Ishikawa (cell line): ENCODE data around the gene LRPAP1.

Experiments used
- CEBPB ChIP-seq: IDR thresholded peaks from 2 replicates; pipeline ENCODE4 v1.6.1; 2012
- CREB1 ChIP-seq: IDR thresholded peaks from 2 replicates; pipeline ENCODE4 v1.6.1; 2012; ENCODE audit warnings: low read depth
- EGR1 ChIP-seq: IDR thresholded peaks from 2 replicates; pipeline ENCODE4 v1.6.1; 2012
- EP300 ChIP-seq: IDR thresholded peaks from 2 replicates; pipeline ENCODE4 v1.6.1; 2012; ENCODE audit warnings: borderline replicate concordance
- FOXM1 ChIP-seq: IDR thresholded peaks from 2 replicates; pipeline ENCODE4 v1.6.1; 2012; ENCODE audit warnings: low read depth, borderline replicate concordance
- NFIC ChIP-seq: IDR thresholded peaks from 2 replicates; pipeline ENCODE4 v1.6.1; 2012
- RAD21 ChIP-seq: IDR thresholded peaks from 2 replicates; pipeline ENCODE4 v1.6.1; 2012; ENCODE audit warnings: low read depth
- TAF1 ChIP-seq: IDR thresholded peaks from 2 replicates; pipeline ENCODE4 v1.6.1; 2012; ENCODE audit warnings: low read depth, mild to moderate bottlenecking
- TCF12 ChIP-seq: IDR thresholded peaks from 2 replicates; pipeline ENCODE4 v1.6.1; 2012; ENCODE audit warnings: low read depth
- TEAD4 ChIP-seq: IDR thresholded peaks from 2 replicates; pipeline ENCODE4 v1.6.1; 2012
- USF1 ChIP-seq: IDR thresholded peaks from 2 replicates; pipeline ENCODE4 v1.6.1; 2012
- YY1 ChIP-seq: IDR thresholded peaks from 2 replicates; pipeline ENCODE4 v1.6.1; 2012; ENCODE audit warnings: low read depth
- ZBTB7A ChIP-seq: IDR thresholded peaks from 2 replicates; pipeline ENCODE4 v1.6.1; 2012; ENCODE audit warnings: low read depth
- TF ChIP-seq, protein P1 (sequence below): IDR thresholded peaks from 2 replicates; pipeline ENCODE4 v1.6.1; 2012; ENCODE audit warnings: low read depth, mild to moderate bottlenecking
- TF ChIP-seq, protein P2 (sequence below): IDR thresholded peaks from 2 replicates; pipeline ENCODE4 v1.6.1; 2012

The LRPAP1 gene

GRCh38 chr4:3473996-3474765, 58.0 kb downstream of the LRPAP1 start:
- TF ChIP-seq YY1, result no peak
- TF ChIP-seq EP300, result no peak
- no peak for TF ChIP-seq FOXM1
- TF ChIP-seq EGR1, result no peak
- TF ChIP-seq NFIC, result peak; percentile 50; the same call in 1 of the 2 replicates
- TF ChIP-seq, protein P1, sequence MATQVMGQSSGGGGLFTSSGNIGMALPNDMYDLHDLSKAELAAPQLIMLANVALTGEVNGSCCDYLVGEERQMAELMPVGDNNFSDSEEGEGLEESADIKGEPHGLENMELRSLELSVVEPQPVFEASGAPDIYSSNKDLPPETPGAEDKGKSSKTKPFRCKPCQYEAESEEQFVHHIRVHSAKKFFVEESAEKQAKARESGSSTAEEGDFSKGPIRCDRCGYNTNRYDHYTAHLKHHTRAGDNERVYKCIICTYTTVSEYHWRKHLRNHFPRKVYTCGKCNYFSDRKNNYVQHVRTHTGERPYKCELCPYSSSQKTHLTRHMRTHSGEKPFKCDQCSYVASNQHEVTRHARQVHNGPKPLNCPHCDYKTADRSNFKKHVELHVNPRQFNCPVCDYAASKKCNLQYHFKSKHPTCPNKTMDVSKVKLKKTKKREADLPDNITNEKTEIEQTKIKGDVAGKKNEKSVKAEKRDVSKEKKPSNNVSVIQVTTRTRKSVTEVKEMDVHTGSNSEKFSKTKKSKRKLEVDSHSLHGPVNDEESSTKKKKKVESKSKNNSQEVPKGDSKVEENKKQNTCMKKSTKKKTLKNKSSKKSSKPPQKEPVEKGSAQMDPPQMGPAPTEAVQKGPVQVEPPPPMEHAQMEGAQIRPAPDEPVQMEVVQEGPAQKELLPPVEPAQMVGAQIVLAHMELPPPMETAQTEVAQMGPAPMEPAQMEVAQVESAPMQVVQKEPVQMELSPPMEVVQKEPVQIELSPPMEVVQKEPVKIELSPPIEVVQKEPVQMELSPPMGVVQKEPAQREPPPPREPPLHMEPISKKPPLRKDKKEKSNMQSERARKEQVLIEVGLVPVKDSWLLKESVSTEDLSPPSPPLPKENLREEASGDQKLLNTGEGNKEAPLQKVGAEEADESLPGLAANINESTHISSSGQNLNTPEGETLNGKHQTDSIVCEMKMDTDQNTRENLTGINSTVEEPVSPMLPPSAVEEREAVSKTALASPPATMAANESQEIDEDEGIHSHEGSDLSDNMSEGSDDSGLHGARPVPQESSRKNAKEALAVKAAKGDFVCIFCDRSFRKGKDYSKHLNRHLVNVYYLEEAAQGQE, result no peak
- TF ChIP-seq CREB1, result no peak

DNA sequence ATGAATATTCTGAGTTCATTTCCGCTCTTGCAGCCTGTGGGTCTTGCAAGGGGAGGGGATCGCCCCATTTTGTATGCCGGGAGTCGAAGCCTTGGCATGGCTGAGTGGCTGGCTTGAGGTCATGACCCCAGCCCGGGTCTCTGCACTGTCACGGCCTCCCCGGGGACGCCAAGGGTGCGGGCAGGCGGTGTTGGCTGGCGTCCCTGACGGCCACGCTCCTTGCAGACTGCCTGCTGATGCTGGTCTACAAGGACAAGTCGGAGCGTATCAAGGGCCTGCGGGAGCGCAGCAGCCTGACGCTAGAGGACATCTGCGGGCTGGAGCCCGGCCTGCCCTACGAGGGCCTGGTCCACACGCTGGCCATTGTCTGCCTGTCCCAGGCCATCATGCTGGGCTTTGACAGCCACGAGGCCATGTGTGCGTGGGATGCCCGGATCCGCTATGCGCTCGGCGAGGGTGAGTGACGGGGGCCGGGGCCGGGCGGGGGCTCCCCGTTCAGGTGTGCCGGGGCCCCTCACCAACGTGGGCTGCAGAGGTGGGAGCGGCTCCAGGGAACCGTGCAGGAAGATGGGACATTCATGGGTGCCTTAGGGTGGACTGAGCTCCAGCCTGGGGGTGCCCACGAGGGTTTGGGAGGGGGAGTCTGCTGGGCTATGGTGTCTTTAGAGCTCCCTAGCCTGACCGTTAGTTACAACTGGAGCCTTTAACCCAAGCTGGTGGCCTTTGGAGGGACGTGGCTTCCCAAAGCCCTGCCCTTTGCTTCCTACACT, 58.9 kb downstream of the LRPAP1 start:
- TF ChIP-seq NFIC (no peak), RAD21 (no peak), TCF12 (no peak), YY1 (no peak), ZBTB7A (no peak), FOXM1 (no peak), CEBPB (no peak), CREB1 (no peak), TAF1 (no peak), EGR1 (no peak), USF1 (no peak), EP300 (no peak), TEAD4 (no peak)
- TF ChIP-seq, protein P1, result no peak
- TF ChIP-seq, protein P2, sequence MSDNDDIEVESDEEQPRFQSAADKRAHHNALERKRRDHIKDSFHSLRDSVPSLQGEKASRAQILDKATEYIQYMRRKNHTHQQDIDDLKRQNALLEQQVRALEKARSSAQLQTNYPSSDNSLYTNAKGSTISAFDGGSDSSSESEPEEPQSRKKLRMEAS, result no peak

GRCh38 chr4:3472411-3473141, 59.6 kb downstream of the LRPAP1 start:
- TF ChIP-seq TAF1 (no peak), TCF12 (no peak)

DNA sequence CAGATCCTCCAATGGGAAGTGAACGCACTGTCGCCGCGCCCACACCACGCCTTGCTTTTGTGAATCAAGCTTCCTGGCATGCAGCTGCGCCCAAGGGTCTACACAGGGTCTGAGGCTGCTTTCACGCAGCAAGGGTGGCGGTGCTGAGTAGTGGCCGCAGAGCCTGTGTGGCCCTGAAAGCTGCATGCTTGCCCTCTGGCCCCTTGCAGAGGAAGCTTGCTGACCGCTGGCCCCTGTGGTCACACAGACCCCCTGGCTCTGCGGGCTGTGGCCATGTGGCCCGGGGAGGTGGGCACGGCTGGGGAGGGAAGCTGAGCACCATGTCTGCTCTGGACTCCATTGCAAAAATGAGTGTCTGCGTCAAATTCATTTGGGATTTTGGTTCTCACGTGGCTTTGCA, 60.3 kb downstream of the LRPAP1 start:
- no peak for TF ChIP-seq NFIC
- no peak for TF ChIP-seq USF1
- TF ChIP-seq TAF1, result no peak
- TF ChIP-seq CREB1, result no peak
- TF ChIP-seq RAD21, result no peak
- no peak for TF ChIP-seq EGR1

DNA sequence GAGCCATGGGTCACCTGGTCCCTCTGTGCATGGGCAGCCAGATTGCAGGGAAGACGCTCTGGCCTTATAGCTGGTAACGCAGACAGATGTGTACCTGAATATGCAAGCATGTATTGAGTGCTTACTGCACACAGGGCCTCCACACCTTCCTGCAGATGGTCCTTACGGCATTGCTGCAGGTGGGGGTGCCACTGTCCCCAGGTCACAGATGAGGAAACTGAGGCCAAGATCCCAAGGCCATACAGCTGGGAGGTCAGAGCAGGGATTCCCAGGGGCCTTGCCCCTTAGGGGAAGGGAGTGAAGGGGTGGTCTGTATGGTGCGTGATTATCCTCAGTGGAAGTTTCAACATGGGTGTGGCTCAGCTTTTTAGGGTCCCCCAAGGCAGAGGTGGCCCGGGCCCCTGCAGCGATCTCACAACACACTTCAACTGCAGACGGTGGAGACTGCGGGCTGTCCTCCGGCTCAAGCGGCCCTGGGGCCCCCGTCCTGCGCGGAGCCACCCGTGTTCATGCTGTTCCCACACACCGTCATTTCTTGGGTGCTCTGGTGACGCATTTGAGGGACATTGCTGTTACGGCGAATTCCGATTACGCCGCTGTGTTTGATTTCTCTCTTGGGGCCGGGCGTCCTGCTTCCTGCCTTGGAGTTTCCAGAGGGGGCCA, 61.0 kb downstream of the LRPAP1 start:
- TF ChIP-seq FOXM1 (no peak), ZBTB7A (no peak), YY1 (no peak), TCF12 (no peak), EGR1 (no peak), TAF1 (no peak), CREB1 (no peak), EP300 (no peak), NFIC (no peak)
- TF ChIP-seq, protein P2, result no peak
- TF ChIP-seq, protein P1, result no peak
